ENCODE data around the gene EYA2.

DNA sequence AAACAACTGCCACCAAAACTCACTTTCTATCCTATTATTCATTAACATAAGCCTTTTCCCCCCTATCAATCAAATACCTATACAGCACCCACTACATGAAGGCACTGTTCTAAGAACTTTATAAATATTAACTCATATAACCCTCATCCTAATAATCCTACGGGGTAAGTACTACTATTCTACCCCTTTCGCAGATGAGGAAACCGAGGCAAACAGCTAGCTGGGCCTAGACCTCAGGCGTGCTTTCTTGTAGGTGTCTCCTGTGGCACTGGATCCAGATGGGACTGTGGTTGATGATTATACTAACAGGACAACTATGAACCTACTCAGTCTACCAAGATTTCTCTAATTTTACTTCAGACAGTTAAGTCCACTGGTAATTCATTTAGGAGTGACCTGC lies 330.2 kb downstream of the EYA2 start:
- TF ChIP-seq, protein P1, sequence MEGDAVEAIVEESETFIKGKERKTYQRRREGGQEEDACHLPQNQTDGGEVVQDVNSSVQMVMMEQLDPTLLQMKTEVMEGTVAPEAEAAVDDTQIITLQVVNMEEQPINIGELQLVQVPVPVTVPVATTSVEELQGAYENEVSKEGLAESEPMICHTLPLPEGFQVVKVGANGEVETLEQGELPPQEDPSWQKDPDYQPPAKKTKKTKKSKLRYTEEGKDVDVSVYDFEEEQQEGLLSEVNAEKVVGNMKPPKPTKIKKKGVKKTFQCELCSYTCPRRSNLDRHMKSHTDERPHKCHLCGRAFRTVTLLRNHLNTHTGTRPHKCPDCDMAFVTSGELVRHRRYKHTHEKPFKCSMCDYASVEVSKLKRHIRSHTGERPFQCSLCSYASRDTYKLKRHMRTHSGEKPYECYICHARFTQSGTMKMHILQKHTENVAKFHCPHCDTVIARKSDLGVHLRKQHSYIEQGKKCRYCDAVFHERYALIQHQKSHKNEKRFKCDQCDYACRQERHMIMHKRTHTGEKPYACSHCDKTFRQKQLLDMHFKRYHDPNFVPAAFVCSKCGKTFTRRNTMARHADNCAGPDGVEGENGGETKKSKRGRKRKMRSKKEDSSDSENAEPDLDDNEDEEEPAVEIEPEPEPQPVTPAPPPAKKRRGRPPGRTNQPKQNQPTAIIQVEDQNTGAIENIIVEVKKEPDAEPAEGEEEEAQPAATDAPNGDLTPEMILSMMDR (IDR thresholded peaks at IDR 0.05), result no peak
- TF ChIP-seq POLR2A (IDR thresholded peaks at IDR 0.05), result no peak

All from gastroesophageal sphincter (tissue), 3 donors.